Activated CD4-positive, alpha-beta memory T cell treated with anti-CD3 and anti-CD28 coated beads, Interleukin-2, amount 10 ng/mL, durations not matched to agents 7 days and 5 days (primary cell): ENCODE data around the gene IQCE. TPM values are rescaled to one million over a fixed set of nuclear protein-coding genes. Genes with fewer than 3 reads are reported as not detected.
A peak's percentile ranks its signal among the peaks of the same experiment; 100 is the strongest.
"Not testable (repeated sequence)": the region's sequence is repeated elsewhere in the genome, so short reads cannot be mapped to it uniquely, and the experiment has no call there.

Experiments
- CTCF ChIA-PET: fragments of 350-600 bp; sonication (Branson Sonifier 250); formaldehyde crosslinking; loops from one replicate; lab custom pipeline; 2021; ENCODE audit warnings: antibody characterized with exemption, inconsistent platforms; lab: Charles Lee
- POLR2A ChIA-PET: fragments of 350-600 bp; sonication (Branson Sonifier 250); formaldehyde crosslinking; loops from one replicate; lab custom pipeline; 2021; ENCODE audit warnings: antibody characterized with exemption; lab: Charles Lee
- DNase-seq: peaks from one replicate; pipeline ENCODE4 v3.0.0-alpha.2; 2020
- H3K27ac Mint-ChIP-seq: one replicate; pipeline ENCODE4 v1.8.0; 2021; ENCODE audit warnings: mild to moderate bottlenecking, mixed read lengths
- H3K27me3 Mint-ChIP-seq: one replicate; pipeline ENCODE4 v1.8.0; 2021; ENCODE audit warnings: mixed read lengths
- H3K36me3 Mint-ChIP-seq: one replicate; pipeline ENCODE4 v1.8.0; 2021; ENCODE audit warnings: low read depth, mixed read lengths
- H3K4me1 Mint-ChIP-seq: one replicate; pipeline ENCODE4 v1.8.0; 2021; ENCODE audit warnings: mixed read lengths
- H3K4me3 Mint-ChIP-seq: one replicate; pipeline ENCODE4 v1.8.0; 2021; ENCODE audit warnings: mild to moderate bottlenecking, mixed read lengths
- H3K9me3 Mint-ChIP-seq: one replicate; pipeline ENCODE4 v1.8.0; 2021; ENCODE audit warnings: mixed read lengths
- total RNA-seq, 2 experiments: library from RNA; stranded (reverse); gene quantifications; one replicate each; pipeline ENCODE4 v1.2.3, GENCODE V29; 2021

The IQCE gene
- total RNA-seq, 2 experiments from 2014 or later: 12.7 to 14.0 TPM

DNA sequence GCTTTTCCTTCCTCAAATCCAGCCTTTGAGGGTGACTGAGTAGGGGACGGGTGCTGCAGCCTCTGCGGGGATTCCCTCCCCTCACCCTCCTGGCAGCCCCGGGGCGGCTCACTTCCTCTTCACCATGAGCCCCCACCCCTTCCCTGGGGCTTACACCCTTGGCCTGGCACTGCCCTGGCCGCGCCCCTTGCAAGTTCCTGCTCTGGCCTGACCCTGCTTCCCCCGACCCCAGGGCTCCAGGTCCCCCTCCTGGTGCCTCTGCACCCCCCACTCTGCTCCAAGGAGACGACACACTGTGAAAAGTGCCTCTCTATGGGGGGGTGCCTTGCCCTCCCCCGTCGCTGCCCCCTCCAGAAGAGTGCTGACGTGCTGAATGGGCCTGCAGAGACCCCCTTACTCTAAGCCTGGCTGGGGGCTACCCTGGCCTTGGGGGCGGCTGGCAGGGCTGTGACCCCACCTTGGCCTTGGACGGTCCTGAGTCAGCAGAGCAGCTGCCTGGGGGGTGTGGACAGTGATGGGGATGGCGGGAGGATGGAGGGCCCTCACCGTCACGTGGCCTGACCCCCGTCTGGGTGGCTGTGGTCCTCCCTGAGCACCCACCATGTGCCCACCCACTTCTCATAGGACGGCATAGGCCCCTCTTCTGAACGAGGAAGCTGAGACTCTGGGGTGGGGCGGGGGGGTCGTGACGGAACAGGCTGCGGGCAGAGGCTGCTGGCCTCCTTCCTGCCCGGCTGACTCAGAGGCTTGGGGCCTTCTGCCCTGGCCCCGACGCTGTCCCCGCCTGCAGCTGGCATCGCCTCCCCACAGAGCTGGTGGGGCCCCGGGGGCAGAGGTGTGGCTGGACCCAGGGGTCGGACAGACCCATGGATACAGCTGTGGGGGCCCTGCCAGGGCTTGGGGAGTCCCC lies 29.4 kb upstream of the IQCE start:
- peaks cover 32% of the 10 kb centered on the region for H3K36me3 Mint-ChIP-seq
- ChIA-PET CTCF (interaction anchor here (1.3 kb wide), 1 partner anchor 9 kb away, joined by 3 read pairs; no protein-coding TSS in a partner anchor), POLR2A (interaction anchor here (0.7 to 6.0 kb wide), 14 partner anchors 8 to 181 kb away, joined by 3 to 61 read pairs (median 5); partner anchors contain the start of genes BRAT1 and IQCE)
- DNase-seq: peak; percentile 70
- peak overlapping the region; percentile 69 for H3K4me3 Mint-ChIP-seq
- H3K9me3 Mint-ChIP-seq: peaks cover 3% of the 10 kb centered on the region
- no peaks in the 10 kb centered on the region for H3K27me3 Mint-ChIP-seq
- H3K27ac Mint-ChIP-seq: peak overlapping the region; percentile 96
- H3K4me1 Mint-ChIP-seq: peaks cover 64% of the 10 kb centered on the region

DNA sequence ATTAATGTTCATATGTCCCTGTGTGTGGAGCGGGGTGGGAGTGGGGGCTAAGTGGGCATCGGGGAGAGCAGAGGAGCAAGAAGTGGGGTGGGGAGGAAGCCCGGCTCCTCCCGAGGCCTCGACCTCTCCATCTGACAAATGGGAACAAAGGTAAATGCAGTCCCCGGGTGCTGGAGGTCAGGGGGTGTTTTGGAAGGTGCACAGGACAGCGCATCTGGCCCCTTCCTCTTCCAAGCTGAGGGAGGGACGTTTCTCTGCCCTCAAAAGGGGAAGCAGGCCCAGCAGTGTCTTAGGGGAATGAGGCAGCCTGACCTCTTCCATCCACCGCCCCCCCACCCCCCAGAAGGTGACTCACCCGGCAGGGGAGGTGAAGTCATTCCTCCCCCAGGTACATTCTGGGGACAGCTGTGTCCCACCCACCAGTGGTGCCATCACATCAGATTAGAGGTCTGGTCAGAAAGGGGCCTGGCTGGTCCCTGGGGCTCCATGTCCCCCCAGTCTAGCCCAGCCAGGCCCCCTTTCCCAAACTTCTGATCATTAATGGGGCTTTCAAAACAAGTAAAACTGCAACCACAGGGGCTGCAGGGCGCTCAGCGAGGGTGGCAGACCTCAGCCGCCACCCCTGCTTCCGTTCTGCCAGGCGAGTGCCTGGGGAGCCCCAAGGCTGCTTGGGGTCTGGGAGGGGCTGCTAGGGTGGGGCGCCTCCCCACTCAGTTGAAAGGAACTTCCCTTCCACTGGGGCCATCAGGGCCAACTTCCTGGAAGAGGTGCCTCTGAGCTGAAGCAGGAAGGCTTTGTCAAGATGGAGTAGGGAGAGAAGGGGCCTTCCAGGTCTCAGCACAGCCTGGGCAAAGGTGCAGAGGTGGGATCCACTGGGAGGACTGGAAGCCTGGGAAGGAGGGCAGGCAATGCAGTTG lies 28.4 kb upstream of the IQCE start:
- POLR2A ChIA-PET: interaction anchor here (0.8 to 6.0 kb wide), 12 partner anchors 9 to 180 kb away, joined by 3 to 61 read pairs (median 5); partner anchors contain the start of genes BRAT1 and IQCE
- no peaks in the 10 kb centered on the region for H3K27me3 Mint-ChIP-seq
- H3K9me3 Mint-ChIP-seq: peaks cover 3% of the 10 kb centered on the region
- CTCF ChIA-PET: interaction anchor here (0.8 to 1.3 kb wide), 2 partner anchors 10 kb away, joined by 3 read pairs; no protein-coding TSS in a partner anchor
- H3K27ac Mint-ChIP-seq: peak overlapping the region; percentile 96
- H3K4me1 Mint-ChIP-seq: peaks cover 64% of the 10 kb centered on the region
- H3K36me3 Mint-ChIP-seq: peaks cover 32% of the 10 kb centered on the region
- peak; percentile 87 for DNase-seq
- H3K4me3 Mint-ChIP-seq: peak overlapping the region; percentile 69

DNA sequence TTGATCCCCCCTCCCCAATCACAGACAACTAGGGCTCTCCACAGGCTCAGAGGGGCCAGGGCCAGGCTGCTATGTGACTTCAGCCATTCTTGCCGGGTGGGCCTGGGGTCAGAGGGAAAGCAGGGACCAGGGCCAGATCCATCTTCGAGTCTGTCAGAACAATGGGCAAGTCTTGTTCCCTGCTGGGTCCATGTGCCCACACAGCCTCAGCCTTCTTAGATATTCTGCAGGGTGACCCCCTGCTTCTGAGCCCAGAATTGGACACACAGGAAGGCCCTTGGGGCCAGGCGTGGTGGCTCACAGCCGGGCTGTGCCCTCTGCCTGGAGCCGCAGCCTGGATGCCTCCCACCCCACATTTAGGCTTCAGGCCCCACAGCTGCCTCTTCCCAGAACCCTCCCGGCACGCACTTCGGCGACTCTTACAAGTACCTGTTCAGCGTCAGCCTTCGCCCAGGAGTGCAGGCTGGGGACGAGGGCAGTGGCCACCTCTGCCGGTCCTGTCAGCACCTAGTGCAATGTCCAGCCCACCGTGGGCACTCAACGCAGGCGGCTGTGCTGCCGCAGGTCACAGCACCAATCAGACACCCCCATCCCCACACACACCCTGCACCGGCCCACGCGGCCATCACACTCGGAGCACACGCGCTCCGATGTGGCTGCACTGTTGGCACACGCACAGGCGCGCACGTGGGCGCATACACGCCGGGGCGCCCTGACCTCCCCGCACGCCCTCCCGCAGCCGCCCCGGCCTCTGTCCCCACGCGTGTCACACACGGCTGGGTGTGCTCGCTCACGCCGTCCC lies 27.6 kb upstream of the IQCE start:
- Mint-ChIP-seq H3K4me1 (peaks cover 57% of the 10 kb centered on the region), H3K4me3 (peak overlapping the region; percentile 69), H3K27ac (peak overlapping the region; percentile 96), H3K36me3 (peaks cover 25% of the 10 kb centered on the region)
- not testable (repeated sequence) for H3K9me3 Mint-ChIP-seq, H3K27me3 Mint-ChIP-seq, DNase-seq
- ChIA-PET CTCF (interaction anchor here (0.8 kb wide), 1 partner anchor 10 kb away, joined by 3 read pairs; no protein-coding TSS in a partner anchor), POLR2A (interaction anchor here (1.0 to 6.0 kb wide), 8 partner anchors 10 to 125 kb away, joined by 4 to 61 read pairs (median 5); partner anchors contain the start of genes BRAT1 and IQCE)

DNA sequence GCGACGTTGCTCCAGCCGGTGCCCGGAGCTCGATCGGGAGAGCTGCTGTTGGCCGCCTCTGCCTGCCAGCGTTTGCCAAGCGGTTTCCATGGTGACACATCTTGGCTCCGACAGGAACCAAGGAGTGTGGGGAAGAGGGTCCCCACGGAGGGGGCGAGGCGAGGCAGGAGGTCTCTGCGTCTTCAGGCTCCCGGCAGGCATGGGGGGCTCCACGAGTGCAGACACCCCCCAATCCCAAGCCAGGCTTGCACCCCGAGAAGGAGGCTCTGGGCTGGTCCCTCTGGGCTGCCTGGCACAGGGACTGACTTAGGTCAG lies 27.0 kb upstream of the IQCE start:
- H3K4me3 Mint-ChIP-seq, CTCF ChIA-PET, H3K9me3 Mint-ChIP-seq, H3K27me3 Mint-ChIP-seq, DNase-seq: not testable (repeated sequence)
- POLR2A ChIA-PET: interaction anchor here (2.0 to 6.0 kb wide), 4 partner anchors 9 to 27 kb away, joined by 5 to 61 read pairs (median 22); partner anchors contain the start of gene IQCE
- H3K36me3 Mint-ChIP-seq: peaks cover 20% of the 10 kb centered on the region
- peak overlapping the region; percentile 10 for H3K27ac Mint-ChIP-seq
- H3K4me1 Mint-ChIP-seq: peaks cover 52% of the 10 kb centered on the region

DNA sequence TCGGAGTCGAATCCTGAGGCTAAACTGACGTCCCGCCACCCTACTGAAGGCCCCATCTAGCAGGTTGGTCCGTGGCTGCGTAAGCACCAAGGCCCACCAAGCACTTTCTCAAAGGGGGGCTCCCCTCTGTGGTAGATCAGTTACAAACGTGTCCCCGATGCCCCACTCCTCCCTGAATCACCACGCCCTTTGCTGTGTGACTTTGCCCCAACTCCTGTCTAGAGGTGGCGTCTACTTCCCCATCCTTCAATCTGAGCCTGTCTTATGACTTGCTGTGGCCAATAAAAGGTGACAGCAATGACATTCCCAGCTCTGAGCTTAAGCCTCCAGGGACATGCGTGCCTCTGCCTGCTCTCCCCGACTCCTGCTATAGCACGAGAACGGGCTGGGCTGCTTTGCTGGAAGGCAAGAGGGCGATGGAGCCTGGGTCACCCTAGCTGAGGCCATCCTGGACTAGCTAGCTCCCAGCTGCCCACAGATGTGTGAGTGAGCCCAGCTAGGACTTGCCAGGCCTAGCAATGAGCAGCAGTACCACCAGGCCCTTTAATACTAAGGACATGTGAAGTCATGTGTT lies 26.5 kb upstream of the IQCE start:
- Mint-ChIP-seq H3K36me3 (peaks cover 17% of the 10 kb centered on the region), H3K4me1 (peaks cover 46% of the 10 kb centered on the region), H3K27ac (peak overlapping the region; percentile 44)
- CTCF ChIA-PET, DNase-seq, H3K27me3 Mint-ChIP-seq, H3K9me3 Mint-ChIP-seq, POLR2A ChIA-PET, H3K4me3 Mint-ChIP-seq: not testable (repeated sequence)

DNA sequence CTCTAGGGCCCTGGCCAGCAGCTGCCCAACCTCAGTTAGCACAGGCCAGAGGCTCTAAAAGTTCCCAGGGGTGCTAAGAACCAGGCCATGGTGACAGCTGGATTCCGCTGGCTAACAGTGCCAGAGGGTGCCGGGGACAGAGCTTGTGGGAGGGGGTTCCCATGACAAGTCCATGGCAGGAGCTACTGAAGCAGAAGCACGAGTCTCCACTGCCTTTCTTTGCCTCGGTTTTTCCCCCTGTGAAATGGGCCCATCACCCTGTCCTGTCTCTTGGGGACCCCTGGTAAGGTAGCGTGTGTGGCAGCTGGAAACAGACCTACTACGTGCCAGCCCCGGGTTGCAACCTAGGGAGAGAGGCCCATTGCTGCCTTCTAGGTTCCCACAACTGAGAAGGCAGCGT lies 26.0 kb upstream of the IQCE start:
- POLR2A ChIA-PET: interaction anchor here (0.6 kb wide), 1 partner anchor 13 kb away, joined by 3 read pairs; no protein-coding TSS in a partner anchor
- Mint-ChIP-seq H3K4me1 (peaks cover 41% of the 10 kb centered on the region), H3K36me3 (peaks cover 12% of the 10 kb centered on the region)
- CTCF ChIA-PET, DNase-seq, H3K9me3 Mint-ChIP-seq, H3K27me3 Mint-ChIP-seq, H3K4me3 Mint-ChIP-seq, H3K27ac Mint-ChIP-seq: not testable (repeated sequence)

DNA sequence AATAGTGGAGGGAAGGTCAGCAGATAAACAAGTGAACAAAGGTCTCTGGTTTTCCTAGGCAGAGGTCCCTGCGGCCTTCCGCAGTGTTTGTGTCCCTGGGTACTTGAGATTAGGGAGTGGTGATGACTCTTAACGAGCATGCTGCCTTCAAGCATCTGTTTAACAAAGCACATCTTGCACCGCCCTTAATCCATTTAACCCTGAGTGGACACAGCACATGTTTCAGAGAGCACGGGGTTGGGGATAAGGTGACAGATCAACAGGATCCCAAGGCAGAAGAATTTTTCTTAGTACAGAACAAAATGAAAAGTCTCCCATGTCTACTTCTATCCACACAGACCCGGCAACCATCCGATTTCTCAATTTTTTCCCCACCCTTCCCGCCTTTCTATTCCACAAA lies 25.2 kb upstream of the IQCE start:
- H3K4me3 Mint-ChIP-seq, POLR2A ChIA-PET, CTCF ChIA-PET, H3K36me3 Mint-ChIP-seq, H3K9me3 Mint-ChIP-seq, H3K27me3 Mint-ChIP-seq, DNase-seq: not testable (repeated sequence)
- peak overlapping the region; percentile 44 for H3K27ac Mint-ChIP-seq
- H3K4me1 Mint-ChIP-seq: peaks cover 33% of the 10 kb centered on the region

DNA sequence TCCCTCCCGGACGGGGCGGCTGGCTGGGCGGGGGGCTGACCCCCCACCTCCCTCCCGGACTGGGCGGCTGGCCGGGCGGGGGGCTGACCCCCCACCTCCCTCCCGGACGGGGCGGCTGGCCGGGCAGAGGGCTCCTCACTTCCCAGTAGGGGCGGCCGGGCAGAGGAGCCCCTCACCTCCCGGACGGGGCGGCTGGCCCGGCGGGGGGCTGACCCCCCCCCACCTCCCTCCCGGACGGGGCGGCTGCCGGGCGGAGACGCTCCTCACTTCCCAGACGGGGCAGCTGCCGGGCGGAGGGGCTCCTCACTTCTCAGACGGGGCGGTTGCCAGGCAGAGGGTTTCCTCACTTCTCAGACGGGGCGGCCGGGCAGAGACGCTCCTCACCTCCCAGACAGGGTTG lies 24.6 kb upstream of the IQCE start:
- POLR2A ChIA-PET, H3K27me3 Mint-ChIP-seq, CTCF ChIA-PET: not testable (repeated sequence)

DNA sequence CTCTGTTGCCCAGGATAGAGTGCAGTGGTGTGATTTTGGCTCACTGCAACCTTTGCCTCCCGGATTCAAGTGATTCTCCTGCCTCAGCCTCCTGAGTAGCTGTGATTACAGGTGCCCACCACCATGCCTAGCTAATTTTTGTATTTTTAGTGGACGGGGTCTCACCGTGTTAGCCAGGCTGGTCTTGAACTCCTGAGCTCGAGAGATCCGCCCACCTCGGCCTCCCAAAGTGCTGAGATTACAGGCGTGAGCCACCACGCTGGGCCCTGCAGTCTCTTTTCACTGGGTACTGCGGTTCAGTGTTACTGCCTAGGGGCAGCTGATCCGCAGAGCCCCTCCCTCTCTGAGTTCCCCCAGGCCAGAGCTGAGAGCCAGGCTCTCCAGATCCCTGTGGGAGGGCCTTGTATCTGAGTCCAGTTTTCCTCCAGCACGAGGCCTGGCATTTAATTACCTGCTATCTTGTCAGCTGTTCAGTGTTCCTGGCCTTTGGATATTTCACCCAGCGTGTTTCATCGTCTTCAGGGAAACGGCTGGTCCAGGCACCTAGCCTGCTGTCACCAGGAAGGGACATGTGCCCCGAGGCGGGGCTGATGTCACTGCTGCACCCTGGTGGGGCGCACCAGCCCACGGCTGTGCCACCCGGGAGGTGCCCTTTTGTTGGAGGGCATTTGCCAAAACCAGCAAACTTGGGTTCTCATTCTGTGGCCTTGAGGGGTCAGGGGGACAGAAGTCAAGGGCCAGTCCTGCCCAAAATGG lies 22.7 kb upstream of the IQCE start:
- POLR2A ChIA-PET, H3K27ac Mint-ChIP-seq, H3K4me1 Mint-ChIP-seq, H3K9me3 Mint-ChIP-seq, H3K36me3 Mint-ChIP-seq, CTCF ChIA-PET, H3K27me3 Mint-ChIP-seq, H3K4me3 Mint-ChIP-seq, DNase-seq: not testable (repeated sequence)

More for the DNA sequence above, 24.6 kb upstream of the IQCE start:
- DNase-seq, H3K36me3 Mint-ChIP-seq, H3K27ac Mint-ChIP-seq, H3K4me3 Mint-ChIP-seq, H3K9me3 Mint-ChIP-seq: not testable (repeated sequence)
- peaks cover 27% of the 10 kb centered on the region for H3K4me1 Mint-ChIP-seq

DNA sequence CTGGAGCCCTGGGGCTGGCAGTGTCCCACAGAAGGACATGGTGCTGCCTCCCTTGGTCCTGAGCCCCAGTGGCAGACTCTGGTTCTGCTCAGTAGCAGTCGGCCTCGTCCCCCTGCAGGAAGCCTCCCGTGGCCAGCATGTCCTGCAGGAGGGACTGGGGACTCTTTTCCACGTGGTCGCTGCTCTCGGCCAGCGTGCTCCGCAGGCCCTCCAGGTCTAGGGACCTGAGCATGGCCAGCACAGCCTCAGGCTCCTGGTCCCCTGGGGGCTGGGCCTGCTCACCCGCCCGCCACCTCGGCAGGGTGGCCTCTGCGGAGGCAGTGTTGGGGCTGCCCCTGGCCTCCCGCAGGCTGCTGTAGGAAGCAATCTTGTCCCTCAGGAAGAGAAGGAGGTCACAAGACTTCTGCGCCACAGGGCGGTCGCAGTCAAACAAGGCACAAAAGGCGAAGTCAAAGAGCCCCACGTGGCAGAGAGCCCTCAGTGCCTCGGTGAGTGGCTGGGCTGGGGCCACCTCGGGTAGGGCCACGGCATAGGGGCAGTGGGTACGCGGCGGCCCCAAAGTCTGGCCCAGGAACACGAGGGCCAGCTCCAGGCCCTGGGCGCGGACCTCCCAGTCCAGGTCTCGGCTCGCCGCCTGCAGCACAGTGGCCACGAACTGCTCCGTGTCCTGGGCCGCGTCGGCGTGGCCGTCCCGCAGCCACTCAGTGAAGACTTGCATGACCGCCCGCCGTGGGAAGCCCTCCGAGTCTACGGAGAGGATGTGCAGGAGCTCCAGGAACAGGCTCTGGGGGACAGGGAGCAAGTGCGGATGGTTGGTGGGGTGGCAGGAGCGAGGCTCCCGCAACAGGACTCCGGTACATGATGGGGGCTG lies 20.6 kb upstream of the IQCE start:
- no peak for DNase-seq
- Mint-ChIP-seq H3K4me3 (no peak overlapping the region), H3K27me3 (no peaks in the 10 kb centered on the region)

More for the DNA sequence above, 20.6 kb upstream of the IQCE start:
- ChIA-PET POLR2A (interaction anchor here (0.9 to 1.7 kb wide), 3 partner anchors 10 to 27 kb away, joined by 3 to 6 read pairs (median 3); no protein-coding TSS in a partner anchor), CTCF (no interaction called here)
- H3K4me1 Mint-ChIP-seq: no peaks in the 10 kb centered on the region
- H3K36me3 Mint-ChIP-seq: peaks cover 7% of the 10 kb centered on the region
- H3K27ac Mint-ChIP-seq: no peak overlapping the region
- no peaks in the 10 kb centered on the region for H3K9me3 Mint-ChIP-seq
